ENCODE results near the gene P2RX4. TPM values are rescaled to one million over a fixed set of nuclear protein-coding genes. Genes with fewer than 3 reads are reported as not detected.

The P2RX4 gene
- total RNA-seq, 1 experiment from 2014 or later = 8.1 TPM

DNA sequence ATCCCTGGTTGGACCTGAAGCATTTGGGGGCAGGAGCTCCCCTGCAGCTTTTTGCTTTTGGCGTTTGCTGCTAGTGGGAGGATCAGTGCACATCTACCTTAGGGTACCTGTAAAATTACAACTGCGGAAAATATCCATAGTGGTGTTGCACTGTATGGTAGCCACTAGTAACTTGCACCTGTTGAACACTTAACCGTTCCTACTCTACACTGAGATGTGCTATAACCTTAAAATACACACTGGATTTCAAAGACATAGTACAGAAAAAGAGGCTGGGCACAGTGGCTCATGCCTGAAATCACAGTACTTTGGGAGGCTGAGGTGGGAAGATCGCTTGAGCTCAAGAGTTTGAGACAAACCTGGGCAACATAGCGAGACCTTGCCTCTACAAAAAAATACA is 2.9 kb downstream of the P2RX4 start:
- no peak for DNase-seq
- H3K79me1 ChIP-seq (ENCODE audit: insufficient read depth, low read depth, low read length, poor library complexity, severe bottlenecking) = no peaks in the 10 kb centered on the region
- H3K23ac ChIP-seq (ENCODE audit: insufficient read length, low read depth, low read length) = no peak overlapping the region
- no peaks in the 10 kb centered on the region for H3K9me3 ChIP-seq (ENCODE audit: control insufficient read depth, low read depth, low read length)
- H4K5ac ChIP-seq (ENCODE audit: insufficient read length, low read depth, low read length) = no peak overlapping the region
- H3K14ac ChIP-seq (ENCODE audit: insufficient read depth, low read length) = no peak overlapping the region
- no peak overlapping the region for H2BK120ac ChIP-seq (ENCODE audit: low read depth, low read length, poor library complexity, severe bottlenecking)
- no peak overlapping the region for H3K18ac ChIP-seq (ENCODE audit: insufficient read length, low read depth, low read length)
- no peaks in the 10 kb centered on the region for H3K4me1 ChIP-seq (ENCODE audit: insufficient read depth, low read length)
- no peaks in the 10 kb centered on the region for H4K20me1 ChIP-seq (ENCODE audit: control insufficient read depth, insufficient read depth, insufficient read length)
- H3K4me2 ChIP-seq (ENCODE audit: insufficient read depth, insufficient read length, low read length) = no peak overlapping the region
- no peak overlapping the region for H3K4ac ChIP-seq (ENCODE audit: low read depth, low read length)
- H2AFZ ChIP-seq (ENCODE audit: low read length) = no peak overlapping the region
- no peak overlapping the region for H2BK15ac ChIP-seq (ENCODE audit: low read depth, low read length)
- no peaks in the 10 kb centered on the region for H3K36me3 Mint-ChIP-seq (ENCODE audit: insufficient read depth in 1 of 3, low read depth in 3 of 3)
- H4K91ac ChIP-seq (ENCODE audit: insufficient read length, low read depth, low read length) = no peak overlapping the region
- H3K27me3 Mint-ChIP-seq (ENCODE audit: low read depth) = peaks cover 19% of the 10 kb centered on the region
- H3K23me2 ChIP-seq (ENCODE audit: insufficient read length, low read depth, low read length, poor library complexity, severe bottlenecking) = no peaks in the 10 kb centered on the region
- H2BK20ac ChIP-seq (ENCODE audit: low read depth, low read length, poor library complexity, severe bottlenecking) = no peak overlapping the region
- no peak overlapping the region for H2BK12ac ChIP-seq (ENCODE audit: insufficient read length, low read depth, low read length)
- no peak overlapping the region for H3K4me3 Mint-ChIP-seq
- no peaks in the 10 kb centered on the region for H3K79me2 ChIP-seq (ENCODE audit: insufficient read depth, low read length)
- H3K9ac ChIP-seq (ENCODE audit: extremely low read depth, insufficient read length, low read length) = no peak overlapping the region
- H3K27ac ChIP-seq (ENCODE audit: insufficient read length, low read depth, low read length) = no peak overlapping the region
- TF ChIP-seq, protein P1, sequence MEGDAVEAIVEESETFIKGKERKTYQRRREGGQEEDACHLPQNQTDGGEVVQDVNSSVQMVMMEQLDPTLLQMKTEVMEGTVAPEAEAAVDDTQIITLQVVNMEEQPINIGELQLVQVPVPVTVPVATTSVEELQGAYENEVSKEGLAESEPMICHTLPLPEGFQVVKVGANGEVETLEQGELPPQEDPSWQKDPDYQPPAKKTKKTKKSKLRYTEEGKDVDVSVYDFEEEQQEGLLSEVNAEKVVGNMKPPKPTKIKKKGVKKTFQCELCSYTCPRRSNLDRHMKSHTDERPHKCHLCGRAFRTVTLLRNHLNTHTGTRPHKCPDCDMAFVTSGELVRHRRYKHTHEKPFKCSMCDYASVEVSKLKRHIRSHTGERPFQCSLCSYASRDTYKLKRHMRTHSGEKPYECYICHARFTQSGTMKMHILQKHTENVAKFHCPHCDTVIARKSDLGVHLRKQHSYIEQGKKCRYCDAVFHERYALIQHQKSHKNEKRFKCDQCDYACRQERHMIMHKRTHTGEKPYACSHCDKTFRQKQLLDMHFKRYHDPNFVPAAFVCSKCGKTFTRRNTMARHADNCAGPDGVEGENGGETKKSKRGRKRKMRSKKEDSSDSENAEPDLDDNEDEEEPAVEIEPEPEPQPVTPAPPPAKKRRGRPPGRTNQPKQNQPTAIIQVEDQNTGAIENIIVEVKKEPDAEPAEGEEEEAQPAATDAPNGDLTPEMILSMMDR (conservative IDR thresholded peaks at IDR 0.05) = no peak
- no peak overlapping the region for H3K56ac ChIP-seq (ENCODE audit: insufficient read length, low read depth, low read length)
- H3K27ac Mint-ChIP-seq = peak overlapping the region in 1 of 3 experiments; percentile 54; a peak in 1 of 7 replicates
- WGBS (ENCODE audit: extremely low coverage, insufficient read length, low lambda C conversion rate) = no CpG with 5 or more reads among the region's 5 CpGs
- H3T11ph ChIP-seq (ENCODE audit: low read length) = no peak overlapping the region
- H4K8ac ChIP-seq (replicated peaks; ENCODE audit: insufficient read length, low read depth, low read length) = no peak overlapping the region
- H3K4me1 Mint-ChIP-seq = peaks cover 7% of the 10 kb centered on the region in 2 experiments
- no peaks in the 10 kb centered on the region; the same call in 1 of the 2 replicates for H3K27me3 ChIP-seq (ENCODE audit: insufficient read depth, low read length)
- no peak overlapping the region for H2BK5ac ChIP-seq (ENCODE audit: insufficient read length, low read length)
- no peaks in the 10 kb centered on the region; a peak in 1 of 5 replicates for H3K9me3 Mint-ChIP-seq
- no peak overlapping the region for H2AK5ac ChIP-seq (ENCODE audit: insufficient read length, low read length)

All from H9 (cell line).